ENCODE measurements around the gene HNRNPUL2.

- TF ChIP-seq EZH2 (IDR thresholded peaks at IDR 0.05; ENCODE audit: low read length, missing control alignments) (no peak), CTCF (conservative IDR thresholded peaks at IDR 0.05 in 1 of 2, IDR thresholded peaks at IDR 0.05 in 1 of 2; ENCODE audit: low read depth in 1 of 2, low read length in 2 of 2) (no peak)
Observed at GRCh38 chr11:62726156-62726914, 922 bp downstream of the HNRNPUL2 start.
